Measurements from ENCODE around the gene NKAP. TPM values are rescaled to one million over a fixed set of nuclear protein-coding genes. Genes with fewer than 3 reads are reported as not detected.

The NKAP gene
- total and polyA plus RNA-seq, 2 of the 13 experiments (the other 11 are each of a cell fraction or from before 2014, with no cell fraction given), result 3.6 to 6.1 TPM

DNA sequence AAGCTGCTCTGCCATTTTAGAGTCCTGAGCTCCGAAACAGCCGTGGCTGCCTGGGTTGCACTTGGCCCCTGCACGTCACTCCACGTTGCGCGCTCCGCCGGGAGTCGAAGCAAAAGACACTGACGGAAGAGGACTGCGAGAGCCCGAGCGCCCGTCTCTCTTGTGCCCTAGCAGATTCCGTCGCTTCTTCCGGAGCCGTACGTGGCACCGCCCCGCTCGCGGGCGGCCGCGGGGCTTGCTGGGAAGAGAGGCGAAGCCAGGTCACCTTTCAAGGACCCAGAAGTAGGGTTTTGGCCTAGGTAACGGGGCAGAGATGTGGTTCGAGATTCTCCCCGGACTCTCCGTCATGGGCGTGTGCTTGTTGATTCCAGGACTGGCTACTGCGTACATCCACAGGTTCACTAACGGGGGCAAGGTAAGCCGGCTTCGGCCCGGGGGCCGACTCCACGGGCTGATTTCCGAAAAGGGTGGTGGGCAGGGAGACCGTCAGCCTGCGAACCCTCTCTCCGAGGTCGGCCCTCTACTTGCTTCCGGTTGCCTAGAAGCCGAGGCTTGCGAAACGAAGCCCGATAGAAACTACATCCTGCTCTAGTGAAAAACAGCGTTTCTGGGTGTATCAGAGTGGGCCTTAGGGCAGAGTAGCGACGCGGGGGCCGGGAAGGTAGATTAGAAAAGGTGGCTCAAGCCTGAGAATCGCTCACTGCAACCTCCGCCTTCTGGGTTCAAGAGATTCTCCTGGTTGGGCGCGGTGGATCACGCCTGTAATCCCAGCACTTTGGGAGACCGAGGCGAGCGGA is 71.8 kb downstream of the NKAP start, which contains the start of the genes NDUFA1 and RNF113A (continued):
- TF ChIP-seq ZNF329 (CRISPR knock-in tag; IDR thresholded peaks at IDR 0.05; ENCODE audit: low read depth) (no peak), CENPT (CRISPR knock-in tag; IDR thresholded peaks at IDR 0.05; ENCODE audit: low read depth) (no peak), ZBTB3 (CRISPR knock-in tag; IDR thresholded peaks at IDR 0.05; ENCODE audit: borderline replicate concordance, low read depth) (no peak), ZNF678 (CRISPR knock-in tag; IDR thresholded peaks at IDR 0.05) (no peak), HNRNPH1 (optimal IDR thresholded peaks at IDR 0.05; ENCODE audit: low read depth, low read length) (no peak), ZFP41 (CRISPR knock-in tag; IDR thresholded peaks at IDR 0.05; ENCODE audit: borderline replicate concordance) (no peak), ZFYVE20 (CRISPR knock-in tag; IDR thresholded peaks at IDR 0.05; ENCODE audit: borderline replicate concordance, low read depth) (no peak), HDAC2 (CRISPR knock-in tag; IDR thresholded peaks at IDR 0.05) (peak; percentile 32), NR2F1 (CRISPR knock-in tag; IDR thresholded peaks at IDR 0.05) (no peak), ZSCAN22 (CRISPR knock-in tag; IDR thresholded peaks at IDR 0.05) (no peak), ZNF564 (CRISPR knock-in tag; IDR thresholded peaks at IDR 0.05) (peak; percentile 10; the same call in 1 of the 2 replicates), ZNF713 (CRISPR knock-in tag; IDR thresholded peaks at IDR 0.05) (no peak), EHMT2 (IDR thresholded peaks at IDR 0.05; ENCODE audit: borderline replicate concordance, low read depth, low read length) (no peak), FOXC1 (CRISPR knock-in tag; IDR thresholded peaks at IDR 0.05; ENCODE audit: borderline replicate concordance) (no peak), MED1 (CRISPR knock-in tag; IDR thresholded peaks at IDR 0.05) (peak; percentile 64), ZNF589 (CRISPR knock-in tag; conservative IDR thresholded peaks at IDR 0.05) (no peak)
- TF ChIP-seq, protein P1, sequence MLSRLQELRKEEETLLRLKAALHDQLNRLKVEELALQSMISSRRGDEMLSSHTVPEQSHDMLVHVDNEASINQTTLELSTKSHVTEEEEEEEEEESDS (CRISPR knock-in tag; IDR thresholded peaks at IDR 0.05; ENCODE audit: borderline replicate concordance), result no peak
- TF ChIP-seq, protein P2, sequence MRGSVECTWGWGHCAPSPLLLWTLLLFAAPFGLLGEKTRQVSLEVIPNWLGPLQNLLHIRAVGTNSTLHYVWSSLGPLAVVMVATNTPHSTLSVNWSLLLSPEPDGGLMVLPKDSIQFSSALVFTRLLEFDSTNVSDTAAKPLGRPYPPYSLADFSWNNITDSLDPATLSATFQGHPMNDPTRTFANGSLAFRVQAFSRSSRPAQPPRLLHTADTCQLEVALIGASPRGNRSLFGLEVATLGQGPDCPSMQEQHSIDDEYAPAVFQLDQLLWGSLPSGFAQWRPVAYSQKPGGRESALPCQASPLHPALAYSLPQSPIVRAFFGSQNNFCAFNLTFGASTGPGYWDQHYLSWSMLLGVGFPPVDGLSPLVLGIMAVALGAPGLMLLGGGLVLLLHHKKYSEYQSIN (CRISPR knock-in tag; IDR thresholded peaks at IDR 0.05; ENCODE audit: borderline replicate concordance), result no peak
- TF ChIP-seq, protein P3, sequence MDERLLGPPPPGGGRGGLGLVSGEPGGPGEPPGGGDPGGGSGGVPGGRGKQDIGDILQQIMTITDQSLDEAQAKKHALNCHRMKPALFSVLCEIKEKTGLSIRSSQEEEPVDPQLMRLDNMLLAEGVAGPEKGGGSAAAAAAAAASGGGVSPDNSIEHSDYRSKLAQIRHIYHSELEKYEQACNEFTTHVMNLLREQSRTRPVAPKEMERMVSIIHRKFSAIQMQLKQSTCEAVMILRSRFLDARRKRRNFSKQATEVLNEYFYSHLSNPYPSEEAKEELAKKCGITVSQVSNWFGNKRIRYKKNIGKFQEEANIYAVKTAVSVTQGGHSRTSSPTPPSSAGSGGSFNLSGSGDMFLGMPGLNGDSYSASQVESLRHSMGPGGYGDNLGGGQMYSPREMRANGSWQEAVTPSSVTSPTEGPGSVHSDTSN (CRISPR knock-in tag; IDR thresholded peaks at IDR 0.05), result no peak
- TF ChIP-seq, protein P4, sequence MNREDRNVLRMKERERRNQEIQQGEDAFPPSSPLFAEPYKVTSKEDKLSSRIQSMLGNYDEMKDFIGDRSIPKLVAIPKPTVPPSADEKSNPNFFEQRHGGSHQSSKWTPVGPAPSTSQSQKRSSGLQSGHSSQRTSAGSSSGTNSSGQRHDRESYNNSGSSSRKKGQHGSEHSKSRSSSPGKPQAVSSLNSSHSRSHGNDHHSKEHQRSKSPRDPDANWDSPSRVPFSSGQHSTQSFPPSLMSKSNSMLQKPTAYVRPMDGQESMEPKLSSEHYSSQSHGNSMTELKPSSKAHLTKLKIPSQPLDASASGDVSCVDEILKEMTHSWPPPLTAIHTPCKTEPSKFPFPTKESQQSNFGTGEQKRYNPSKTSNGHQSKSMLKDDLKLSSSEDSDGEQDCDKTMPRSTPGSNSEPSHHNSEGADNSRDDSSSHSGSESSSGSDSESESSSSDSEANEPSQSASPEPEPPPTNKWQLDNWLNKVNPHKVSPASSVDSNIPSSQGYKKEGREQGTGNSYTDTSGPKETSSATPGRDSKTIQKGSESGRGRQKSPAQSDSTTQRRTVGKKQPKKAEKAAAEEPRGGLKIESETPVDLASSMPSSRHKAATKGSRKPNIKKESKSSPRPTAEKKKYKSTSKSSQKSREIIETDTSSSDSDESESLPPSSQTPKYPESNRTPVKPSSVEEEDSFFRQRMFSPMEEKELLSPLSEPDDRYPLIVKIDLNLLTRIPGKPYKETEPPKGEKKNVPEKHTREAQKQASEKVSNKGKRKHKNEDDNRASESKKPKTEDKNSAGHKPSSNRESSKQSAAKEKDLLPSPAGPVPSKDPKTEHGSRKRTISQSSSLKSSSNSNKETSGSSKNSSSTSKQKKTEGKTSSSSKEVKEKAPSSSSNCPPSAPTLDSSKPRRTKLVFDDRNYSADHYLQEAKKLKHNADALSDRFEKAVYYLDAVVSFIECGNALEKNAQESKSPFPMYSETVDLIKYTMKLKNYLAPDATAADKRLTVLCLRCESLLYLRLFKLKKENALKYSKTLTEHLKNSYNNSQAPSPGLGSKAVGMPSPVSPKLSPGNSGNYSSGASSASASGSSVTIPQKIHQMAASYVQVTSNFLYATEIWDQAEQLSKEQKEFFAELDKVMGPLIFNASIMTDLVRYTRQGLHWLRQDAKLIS (CRISPR knock-in tag; IDR thresholded peaks at IDR 0.05), result no peak
- TF ChIP-seq, protein P5, sequence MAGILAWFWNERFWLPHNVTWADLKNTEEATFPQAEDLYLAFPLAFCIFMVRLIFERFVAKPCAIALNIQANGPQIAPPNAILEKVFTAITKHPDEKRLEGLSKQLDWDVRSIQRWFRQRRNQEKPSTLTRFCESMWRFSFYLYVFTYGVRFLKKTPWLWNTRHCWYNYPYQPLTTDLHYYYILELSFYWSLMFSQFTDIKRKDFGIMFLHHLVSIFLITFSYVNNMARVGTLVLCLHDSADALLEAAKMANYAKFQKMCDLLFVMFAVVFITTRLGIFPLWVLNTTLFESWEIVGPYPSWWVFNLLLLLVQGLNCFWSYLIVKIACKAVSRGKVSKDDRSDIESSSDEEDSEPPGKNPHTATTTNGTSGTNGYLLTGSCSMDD (CRISPR knock-in tag; IDR thresholded peaks at IDR 0.05), result no peak
- TF ChIP-seq, protein P6, sequence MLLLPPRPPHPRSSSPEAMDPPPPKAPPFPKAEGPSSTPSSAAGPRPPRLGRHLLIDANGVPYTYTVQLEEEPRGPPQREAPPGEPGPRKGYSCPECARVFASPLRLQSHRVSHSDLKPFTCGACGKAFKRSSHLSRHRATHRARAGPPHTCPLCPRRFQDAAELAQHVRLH (CRISPR knock-in tag; IDR thresholded peaks at IDR 0.05; ENCODE audit: borderline replicate concordance, low read depth), result no peak

All from HepG2 (cell line).